HFF-Myc (cell line): ENCODE results near the gene NOB1.

ENCODE experiments used
- DNase-seq: peaks from one replicate; pipeline ENCODE4 v3.0.0-alpha.2; 2011; ENCODE audit warnings: low read depth; ENCODE audit errors: extremely low read depth
- H3K4me3 ChIP-seq: replicated peaks from 2 replicates; pipeline ENCODE4 v1.5.1; 2011; ENCODE audit warnings: low read depth, mild to moderate bottlenecking, control low read depth, low read length
- CTCF ChIP-seq: IDR thresholded peaks from 2 replicates; pipeline ENCODE4 v1.5.1; 2012; ENCODE audit warnings: mild to moderate bottlenecking, low read depth, low read length, control low read depth; ENCODE audit errors: missing control alignments

The NOB1 gene

GRCh38 chr16:69709456-69710084, 45.2 kb downstream of the NOB1 start:
- DNase-seq = peak; percentile 48
- no peak overlapping the region for H3K4me3 ChIP-seq
- peak; percentile 50 for TF ChIP-seq CTCF

DNA sequence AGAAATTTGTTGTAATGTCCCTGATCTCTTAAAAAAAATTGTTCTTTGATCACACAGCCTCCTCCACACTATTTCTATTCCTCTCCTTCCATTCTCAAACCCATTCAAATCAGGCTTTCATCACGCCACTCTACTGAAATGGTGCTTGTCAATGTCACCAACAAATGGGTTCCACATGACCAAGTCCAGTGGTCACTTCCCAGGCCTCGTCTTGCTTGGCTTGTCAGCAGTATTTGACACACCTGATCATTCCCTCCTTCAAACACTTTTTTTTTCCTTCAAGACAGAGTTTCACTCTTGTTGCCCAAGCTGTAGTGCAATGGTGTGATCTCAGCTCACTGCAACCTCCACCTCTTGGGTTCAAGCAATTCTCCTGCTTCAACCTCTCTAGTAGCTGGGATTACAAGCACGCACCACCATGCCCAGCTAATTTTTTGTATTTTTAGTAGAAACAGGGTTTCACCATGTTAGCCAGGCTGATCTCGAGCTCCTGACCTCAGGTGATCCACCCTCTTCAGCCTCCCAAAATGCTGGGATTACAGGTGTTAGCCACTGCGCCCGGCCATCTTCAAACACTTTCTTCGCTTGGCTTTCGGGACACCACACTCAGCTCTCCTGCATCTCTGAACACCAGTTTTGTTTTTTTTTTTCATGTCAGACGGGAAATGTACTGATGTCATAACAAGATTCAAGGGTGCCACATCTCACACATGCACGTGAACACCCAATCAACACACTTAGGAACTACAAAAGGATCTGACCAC, 46.6 kb downstream of the NOB1 start:
- DNase-seq = no peak

GRCh38 chr16:69706975-69707340, 47.8 kb downstream of the NOB1 start:
- TF ChIP-seq CTCF = no peak
- no peak overlapping the region for H3K4me3 ChIP-seq
- DNase-seq = no peak

More for the DNA sequence above, 46.6 kb downstream of the NOB1 start:
- H3K4me3 ChIP-seq = no peak overlapping the region
- TF ChIP-seq CTCF = no peak

GRCh38 chr16:69706256-69706974, 48.3 kb downstream of the NOB1 start:
- no peak for DNase-seq
- TF ChIP-seq CTCF = no peak
- no peak overlapping the region for H3K4me3 ChIP-seq

DNA sequence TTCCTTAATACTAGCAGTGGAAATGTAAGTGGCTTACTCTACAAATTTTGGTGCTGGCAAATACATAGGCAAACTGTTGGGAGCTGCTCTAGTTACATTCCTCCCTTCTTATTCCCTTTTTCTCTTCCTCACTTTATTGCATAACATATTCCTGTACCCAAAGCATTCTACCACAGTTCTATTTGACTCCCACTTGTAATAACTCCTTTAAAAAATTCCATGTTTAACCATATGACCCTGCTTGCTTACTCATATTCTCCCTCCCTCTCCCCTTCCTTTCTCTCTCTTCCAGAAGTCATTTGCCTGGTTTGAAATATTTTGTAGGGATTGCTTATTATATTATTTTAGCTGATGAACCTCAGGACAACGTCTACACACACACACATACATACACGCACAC, 51.1 kb downstream of the NOB1 start:
- no peak for DNase-seq
- TF ChIP-seq CTCF = no peak
- H3K4me3 ChIP-seq = no peak overlapping the region

- no peak for TF ChIP-seq CTCF
- no peak for DNase-seq
- no peak overlapping the region for H3K4me3 ChIP-seq
Observed at GRCh38 chr16:69701866-69702265, 52.9 kb downstream of the NOB1 start.
